22Rv1 (cell line): Measurements from ENCODE around the gene CSTF2T.

Source experiments
- CTCF ChIP-seq: fragments of 450-650 bp; IDR thresholded peaks from 2 replicates; pipeline ENCODE4 v1.5.1; 2017; ENCODE audit warnings: mild to moderate bottlenecking
- ZFX ChIP-seq: fragments of 450-650 bp; IDR thresholded peaks from 2 replicates; pipeline ENCODE4 v1.6.1; 2017; ENCODE audit warnings: antibody characterized with exemption, borderline replicate concordance

GRCh38 chr10:51668336-51668689 is 31.1 kb downstream of the CSTF2T start:
- TF ChIP-seq CTCF (no peak), ZFX (no peak)
